Hindlimb muscle (tissue), 1 donor: ENCODE results near the gene PGM3. TPM values are rescaled to one million over a fixed set of nuclear protein-coding genes. Genes with fewer than 3 reads are reported as not detected.

Experiments used
- DNase-seq: peaks from one replicate; pipeline ENCODE4 v3.0.0-alpha.2; 2013
- polyA plus RNA-seq: library from polyadenylated mRNA; unstranded; fragments of 120-200 nt; gene quantifications from one replicate; pipeline ENCODE4 v1.2.1, GENCODE V29; 2013; ENCODE audit not compliant: insufficient read length

The PGM3 gene
- polyA plus RNA-seq, 1 donor: 28.2 TPM

DNA sequence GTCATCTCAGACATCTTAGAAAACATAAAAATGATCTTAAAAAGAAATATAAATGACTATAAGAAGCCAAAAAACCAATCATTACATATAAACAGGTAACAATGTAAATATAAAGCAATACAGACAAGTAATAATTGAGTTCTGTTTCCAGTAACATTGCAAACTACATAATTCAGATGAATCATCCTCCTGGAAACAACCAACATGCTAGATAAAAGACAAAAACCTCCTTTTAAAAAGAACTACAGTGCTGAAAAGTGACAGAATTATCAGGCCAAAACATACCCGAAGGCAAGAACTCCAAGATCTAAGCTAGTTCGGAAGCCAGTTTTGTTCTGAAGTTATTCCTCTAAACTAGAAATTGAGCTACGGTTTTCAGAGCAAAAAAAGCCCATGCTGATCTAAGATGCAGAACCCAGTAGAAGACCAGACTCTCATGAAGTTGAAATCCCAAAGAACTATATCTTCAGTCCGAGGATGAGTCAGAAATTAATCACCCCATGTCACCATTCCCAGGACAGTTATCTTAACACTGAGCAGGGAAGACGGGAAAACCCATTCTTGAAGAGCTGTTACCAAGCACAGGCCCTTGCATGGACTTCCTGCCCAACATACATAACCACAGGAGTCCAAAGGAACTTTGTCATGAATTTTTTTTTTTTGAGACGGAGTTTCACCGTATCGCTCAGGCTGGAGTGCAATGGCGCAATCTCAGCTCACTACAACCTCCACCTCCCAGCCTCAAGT is 9.8 kb downstream of the PGM3 start:
- no peak for DNase-seq

DNA sequence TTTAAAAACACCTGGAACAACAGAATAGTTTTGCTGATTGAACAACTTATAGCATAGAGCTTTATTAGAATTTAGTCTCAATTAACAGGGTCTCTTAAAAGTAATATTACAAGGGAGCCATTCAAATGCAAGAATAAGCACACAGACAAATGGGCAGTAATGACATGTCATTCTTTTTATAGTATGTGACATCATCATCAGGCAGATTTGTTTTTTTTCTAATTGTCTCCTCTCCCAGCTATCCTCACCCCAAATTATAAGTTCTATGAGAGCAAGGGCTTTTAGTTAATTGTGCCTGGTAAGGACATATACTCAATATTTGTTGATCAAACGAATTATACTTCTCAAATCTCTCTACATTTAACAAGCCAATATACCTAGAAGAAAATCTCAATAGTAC is 11.0 kb downstream of the PGM3 start:
- no peak for DNase-seq

DNA sequence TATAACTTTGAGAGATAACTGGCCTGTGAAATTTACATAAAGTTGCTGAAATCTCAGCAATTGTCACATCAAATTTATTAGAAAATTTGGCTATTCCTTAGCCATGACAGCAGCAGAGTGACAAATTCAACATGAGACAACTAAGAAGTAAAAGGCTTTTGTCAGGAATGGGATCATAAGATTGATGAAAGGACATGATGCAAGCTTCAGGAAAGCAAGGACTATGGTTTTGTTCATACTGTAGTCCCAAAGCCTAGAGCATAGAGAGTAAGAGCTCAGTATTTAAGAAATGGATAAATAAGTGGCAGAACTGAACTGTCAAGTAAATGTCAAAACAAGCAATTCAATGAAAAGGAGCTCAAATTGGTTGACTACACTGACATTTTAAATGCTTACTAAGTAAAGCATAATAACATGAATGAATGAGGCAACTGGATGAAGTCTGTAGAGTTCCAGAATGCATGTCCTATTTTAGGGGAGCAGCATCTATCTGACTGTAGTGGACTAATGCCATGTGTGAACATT is 12.6 kb downstream of the PGM3 start:
- no peak for DNase-seq

DNA sequence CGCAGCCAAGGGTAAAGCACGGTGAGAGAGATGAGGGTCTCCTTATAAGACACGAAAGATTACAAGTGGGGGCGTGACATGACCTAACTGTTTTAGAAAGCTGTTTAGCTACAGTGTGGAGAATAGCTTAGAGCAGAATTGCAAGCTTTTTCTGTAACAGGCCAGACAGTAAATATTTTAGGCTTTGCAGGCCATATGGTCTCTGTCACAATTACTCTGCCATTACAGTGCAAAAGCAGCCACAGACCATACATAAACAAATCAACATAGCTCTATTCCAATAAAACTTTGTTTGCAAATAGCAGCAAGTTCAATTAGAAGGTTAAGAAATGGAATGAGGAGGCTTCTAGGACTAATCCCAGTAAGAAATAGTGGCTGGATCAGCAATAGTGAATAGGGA is 16.8 kb downstream of the PGM3 start:
- DNase-seq: no peak

DNA sequence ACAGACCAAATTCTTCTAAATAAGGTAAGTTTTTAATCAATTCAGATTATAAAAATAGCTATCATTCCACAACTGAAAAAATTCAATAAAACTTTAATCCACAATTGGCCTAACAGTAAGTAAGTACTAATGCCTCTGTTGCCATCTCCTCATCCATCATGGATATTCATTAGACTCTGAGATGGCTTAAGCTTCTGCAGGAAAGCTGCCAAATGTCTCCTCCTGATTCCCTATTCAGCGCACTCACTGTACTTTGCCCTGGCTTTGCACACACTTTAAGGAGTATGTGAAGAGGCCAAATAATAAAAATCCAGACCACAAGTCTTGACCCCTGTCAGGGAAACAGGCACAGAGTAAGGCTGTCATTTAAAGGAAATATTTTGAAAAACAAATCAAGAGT is 23.6 kb downstream of the PGM3 start:
- DNase-seq: no peak

DNA sequence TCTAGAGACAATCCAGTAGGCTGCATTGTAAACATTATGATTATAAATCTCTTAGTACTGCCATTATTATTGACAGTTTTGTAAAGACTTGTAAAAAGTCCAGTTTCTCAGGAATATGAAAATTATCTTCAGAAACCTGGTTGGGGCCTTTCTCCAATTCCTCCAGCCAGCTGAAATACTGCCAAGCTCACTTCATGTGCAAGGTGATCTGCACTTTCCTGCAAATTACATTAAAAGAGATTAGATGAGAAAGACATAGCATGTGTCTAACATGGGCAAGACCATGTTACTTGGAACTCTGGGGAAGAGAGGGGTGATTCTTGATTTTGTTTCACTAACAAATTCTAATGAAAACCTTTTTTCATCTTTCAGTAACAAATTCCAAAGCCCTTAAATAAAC is 24.0 kb downstream of the PGM3 start:
- DNase-seq: no peak

DNA sequence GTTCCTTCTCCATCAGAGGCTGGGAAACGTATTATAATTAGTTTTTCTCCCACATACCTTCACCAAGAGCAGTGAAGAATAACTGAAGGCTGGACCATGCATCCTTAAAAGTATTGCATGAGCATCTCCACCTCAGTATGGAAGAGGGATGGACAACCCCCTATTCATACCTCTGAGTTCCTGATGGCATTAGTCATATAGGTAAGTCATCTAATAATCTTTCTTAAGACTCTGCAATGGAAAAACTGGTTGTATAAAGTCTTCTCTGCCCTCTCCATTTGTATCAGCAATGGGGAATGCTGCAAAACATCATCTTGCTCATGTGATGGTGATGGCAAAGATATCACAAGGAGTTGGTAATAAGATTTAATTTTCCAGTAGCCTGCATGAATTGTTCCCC is 24.5 kb downstream of the PGM3 start:
- no peak for DNase-seq

DNA sequence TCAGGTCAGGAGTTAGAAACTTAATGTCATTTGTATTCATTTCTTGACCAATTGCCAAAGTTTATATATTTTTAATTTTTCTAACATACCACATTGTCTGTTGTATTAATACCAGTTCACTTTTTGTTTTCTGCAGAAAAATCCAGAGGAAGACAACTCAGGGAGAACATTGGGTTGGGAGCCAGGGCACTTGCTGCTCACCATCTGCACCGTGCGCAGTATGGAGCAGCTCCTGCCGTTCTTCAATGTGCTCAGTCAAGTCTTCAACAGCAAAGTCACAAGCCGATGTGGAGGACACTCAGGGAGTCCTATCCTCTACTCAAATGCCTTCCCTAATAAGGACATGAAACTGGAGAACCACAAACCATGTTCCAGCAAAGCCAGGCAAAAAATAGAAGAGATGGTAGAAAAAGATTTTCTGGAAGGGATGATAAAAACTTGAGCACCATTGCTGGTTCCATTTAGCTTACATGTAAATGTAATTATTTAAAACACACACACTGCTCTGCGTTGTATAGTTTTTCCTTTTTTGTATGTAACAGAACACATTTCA is 25.3 kb downstream of the PGM3 start:
- no peak for DNase-seq

DNA sequence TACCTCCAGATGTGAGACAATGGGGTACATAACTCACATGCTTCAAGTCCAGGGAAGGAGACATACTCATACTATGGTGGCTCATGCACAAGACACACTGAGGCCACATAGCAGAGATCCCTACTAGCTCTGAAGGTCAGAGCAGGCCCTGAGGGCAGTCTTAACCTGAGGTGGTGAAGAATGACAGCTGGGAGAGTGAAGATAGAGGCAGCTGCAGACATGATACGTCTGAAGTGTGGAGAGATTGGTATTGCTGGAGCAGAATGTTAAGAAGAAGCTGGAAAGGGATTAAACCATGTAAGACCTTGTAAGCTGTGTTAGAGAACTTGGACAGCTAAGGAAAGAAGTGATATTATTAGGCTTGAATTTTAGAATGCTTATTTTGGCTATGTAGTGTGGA is 32.9 kb downstream of the PGM3 start:
- DNase-seq: no peak

DNA sequence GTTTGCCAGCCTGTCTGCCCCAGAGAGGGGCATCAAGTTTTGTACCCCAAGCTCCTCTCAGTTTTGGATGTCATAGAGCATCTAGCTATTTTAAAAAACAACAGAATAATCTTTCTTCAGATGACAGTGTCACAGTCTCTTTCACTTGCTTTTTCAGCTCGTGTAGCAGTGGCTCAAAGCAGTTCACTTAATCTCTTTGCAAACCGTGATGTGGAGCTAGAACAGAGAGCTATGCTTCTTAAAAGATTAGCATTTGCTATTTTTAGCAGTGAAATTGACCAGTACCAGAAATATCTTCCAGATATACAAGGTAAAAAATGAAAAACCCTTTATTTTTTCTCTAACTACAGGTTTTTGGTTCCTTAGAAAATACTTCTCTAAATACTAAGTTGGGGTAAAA is 37.3 kb downstream of the PGM3 start:
- no peak for DNase-seq

DNA sequence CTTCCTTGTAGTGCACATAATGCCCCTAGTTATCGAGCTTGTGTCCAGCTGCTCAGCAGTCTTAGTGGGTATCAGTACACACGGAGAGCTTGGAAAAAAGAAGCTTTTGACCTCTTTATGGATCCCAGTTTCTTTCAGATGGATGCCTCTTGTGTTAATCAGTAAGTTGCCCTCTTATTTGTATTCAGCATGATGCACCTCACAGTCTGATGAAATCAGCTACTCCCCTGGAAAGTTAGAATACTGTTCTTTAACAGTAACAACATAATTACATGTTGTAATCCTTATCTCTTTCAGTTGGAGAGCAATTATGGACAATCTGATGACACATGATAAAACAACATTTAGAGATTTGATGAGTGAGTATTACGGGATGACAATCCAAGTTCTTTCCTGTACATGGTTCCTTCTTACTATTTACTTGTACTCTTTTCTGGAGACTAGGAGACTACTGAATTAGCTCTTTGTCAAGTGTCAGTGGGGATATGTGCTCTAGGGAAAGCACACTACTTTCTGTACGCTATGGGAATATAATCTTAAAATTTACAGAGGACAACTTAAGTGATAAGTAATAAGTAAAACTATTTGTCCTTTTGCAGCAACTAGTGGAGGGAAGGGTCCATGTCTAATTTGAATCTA is 39.1 kb downstream of the PGM3 start:
- no peak for DNase-seq

DNA sequence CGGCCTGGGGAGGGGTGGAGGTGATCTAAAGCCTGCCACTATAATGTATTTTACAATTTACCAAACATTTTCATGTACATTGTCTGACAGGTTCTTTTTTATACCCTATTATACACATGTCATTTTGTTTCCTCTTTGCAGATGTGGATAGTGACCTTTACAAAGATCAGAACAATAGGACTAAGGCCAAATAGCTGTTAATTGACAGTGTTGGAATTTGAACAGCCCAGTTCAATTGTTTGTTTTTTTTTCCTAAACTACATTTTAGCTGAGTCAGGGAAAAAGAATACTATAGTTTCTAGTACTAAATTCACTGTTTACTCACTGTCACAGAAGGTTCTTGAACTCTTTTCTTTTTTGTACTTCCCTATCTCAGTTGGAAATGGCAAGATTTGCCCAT is 40.2 kb downstream of the PGM3 start:
- DNase-seq: no peak

DNA sequence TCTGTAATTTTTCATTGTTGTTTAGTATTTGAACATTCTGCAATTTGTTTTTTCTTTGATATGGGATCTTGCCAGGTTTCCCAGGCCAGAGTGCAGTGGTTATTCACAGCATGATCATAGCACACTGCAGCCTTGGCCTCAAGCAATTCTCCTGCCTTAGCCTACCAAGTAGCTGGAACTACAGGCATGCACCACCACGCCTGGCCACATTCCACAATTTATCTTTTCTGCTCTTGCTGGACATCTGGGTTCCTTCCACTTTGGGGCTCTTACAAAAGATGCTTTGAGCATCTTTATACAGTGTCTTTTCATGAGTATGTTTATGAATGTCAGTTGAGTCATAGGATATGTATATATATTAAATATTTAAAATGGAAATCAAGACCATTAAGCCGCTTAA is 42.0 kb downstream of the PGM3 start:
- no peak for DNase-seq

DNA sequence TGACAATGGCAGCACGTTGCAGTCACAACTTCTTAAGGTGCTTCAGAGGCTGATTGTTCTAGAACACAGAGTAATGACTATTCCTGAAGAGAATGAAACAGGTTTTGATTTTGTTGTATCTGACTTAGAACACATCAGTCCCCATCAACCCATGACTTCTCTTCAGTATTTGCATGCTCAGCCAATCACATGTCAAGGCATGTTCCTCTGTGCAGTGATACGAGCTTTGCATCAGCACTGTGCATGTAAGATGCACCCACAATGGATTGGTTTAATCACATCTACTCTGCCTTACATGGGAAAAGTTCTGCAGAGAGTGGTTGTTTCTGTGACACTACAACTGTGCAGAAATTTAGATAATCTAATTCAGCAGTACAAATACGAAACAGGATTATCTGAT is 54.3 kb downstream of the PGM3 start:
- no peak for DNase-seq

DNA sequence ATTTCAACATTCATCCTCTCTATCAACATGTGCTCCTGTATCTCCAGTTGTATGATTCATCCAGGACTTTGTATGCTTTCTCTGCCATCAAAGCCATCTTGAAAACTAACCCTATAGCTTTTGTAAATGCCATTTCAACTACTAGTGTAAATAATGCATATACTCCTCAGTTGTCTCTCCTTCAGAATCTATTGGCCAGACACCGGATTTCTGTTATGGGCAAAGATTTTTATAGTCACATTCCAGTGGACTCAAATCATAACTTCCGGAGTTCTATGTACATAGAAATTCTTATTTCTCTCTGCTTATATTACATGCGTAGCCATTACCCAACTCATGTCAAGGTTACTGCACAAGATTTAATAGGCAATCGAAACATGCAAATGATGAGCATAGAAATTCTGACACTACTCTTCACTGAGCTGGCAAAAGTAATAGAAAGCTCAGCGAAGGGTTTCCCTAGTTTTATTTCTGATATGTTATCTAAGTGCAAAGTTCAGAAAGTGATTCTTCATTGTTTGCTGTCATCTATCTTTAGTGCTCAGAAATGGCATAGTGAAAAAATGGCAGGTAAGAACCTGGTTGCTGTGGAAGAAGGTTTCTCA is 54.8 kb downstream of the PGM3 start:
- DNase-seq: no peak

DNA sequence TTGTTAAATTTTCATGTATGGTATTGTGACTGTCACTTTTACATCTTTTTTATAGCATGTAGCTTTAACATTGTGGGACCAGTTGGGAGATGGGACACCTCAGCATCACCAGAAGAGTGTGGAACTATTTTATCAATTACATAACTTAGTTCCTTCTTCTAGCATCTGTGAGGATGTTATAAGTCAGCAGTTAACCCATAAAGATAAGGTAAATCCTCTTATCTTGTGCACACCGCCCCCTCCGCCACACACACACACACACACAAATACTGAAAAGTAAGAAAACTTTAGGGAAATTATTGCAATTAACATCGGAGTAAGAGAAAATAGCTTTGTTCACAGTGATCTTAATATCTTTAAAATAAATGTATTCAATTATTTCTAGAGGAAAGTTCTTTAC is 60.9 kb downstream of the PGM3 start:
- DNase-seq: no peak

DNA sequence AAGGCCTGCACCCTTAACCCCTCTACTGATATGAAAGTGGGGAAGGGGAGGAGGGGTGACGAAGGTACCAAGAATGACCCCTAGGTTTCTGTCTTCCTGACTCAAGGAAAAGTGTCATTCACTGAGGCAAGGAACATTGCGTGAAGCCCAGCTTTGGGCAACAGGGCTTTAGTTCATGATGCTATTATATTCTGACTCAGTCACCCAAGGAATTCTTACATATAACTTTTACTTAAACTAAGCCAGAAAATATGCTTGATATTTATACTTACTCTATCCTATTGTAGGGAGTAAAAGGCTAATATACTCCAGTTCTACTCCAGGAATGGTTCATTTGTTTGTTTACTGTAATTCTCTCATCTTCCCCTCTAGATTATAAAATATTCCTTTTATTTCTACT is 65.1 kb downstream of the PGM3 start:
- DNase-seq: no peak

DNA sequence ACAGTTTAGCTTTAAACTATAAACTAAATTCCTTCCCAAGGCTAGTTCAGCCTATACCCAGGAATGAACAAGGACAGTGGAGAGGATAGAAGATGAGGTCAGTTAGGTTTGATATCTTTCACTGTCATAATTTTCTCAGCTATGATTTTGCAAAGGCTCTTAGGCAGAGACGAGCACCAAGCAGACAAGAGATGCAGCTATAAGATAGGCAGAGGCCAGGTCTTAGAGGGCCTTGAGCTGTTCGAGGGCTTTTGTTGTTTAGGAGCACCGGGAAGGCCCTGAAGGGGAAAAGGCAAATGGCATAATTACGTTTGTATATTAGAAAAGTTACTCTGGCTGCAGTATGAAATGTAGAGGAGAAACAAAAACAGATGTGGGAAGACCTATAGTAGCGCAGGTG is 65.8 kb downstream of the PGM3 start:
- DNase-seq: no peak

DNA sequence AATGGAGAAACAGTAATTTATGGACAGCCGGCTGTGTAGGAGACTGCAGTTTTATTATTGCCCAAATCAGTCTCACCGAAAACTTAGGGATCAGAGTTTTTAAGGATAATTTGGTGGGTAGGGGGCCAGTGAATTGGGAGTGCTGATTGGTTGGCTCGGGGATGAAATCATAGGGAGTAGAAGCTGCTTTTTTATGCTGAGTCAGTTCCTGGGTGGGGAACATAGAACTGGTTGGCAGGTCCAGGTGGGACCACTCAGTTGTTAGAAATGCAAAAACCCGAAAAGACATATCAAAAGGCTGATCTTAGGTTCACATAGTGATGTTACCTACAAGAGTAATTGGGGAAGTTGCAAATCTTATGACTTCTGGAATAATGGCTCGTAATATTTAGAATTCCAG is 66.3 kb downstream of the PGM3 start:
- DNase-seq: no peak

DNA sequence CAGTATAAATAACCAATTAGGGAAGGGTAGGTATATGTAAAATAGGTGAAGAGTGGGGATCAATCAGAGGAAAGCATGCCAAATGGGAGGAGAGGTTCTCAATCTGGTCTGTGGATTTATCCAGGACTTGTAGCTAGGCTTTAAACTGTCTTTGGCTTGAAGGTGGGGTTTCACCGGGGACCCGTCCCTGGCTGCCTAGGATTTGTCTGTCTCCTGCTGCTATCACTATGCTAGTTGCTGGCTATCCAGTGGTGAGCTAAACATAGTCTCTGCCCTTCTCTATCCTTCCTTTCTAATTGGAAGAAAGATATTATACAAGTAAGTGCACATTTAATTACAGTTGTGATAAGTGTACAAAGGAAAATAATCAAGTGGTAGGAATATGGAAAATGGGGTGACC is 66.8 kb downstream of the PGM3 start:
- DNase-seq: no peak

DNA sequence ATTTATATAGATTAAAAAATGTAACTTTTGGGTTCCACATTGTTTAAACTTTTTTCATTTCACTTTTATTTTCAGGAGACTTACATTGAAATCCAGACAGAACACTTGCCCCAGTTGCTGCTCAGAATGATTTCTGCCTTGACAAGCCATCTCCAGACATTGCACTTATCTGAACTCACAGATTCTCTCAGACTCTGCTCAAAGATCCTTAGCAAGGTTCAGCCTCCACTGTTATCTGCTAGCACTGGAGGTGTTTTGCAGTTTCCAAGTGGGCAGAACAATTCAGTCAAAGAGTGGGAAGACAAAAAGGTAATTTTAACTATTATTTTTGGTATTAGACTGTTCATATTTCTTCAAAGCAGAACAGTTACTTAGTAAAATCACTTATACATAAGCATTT is 67.6 kb downstream of the PGM3 start:
- DNase-seq: no peak

DNA sequence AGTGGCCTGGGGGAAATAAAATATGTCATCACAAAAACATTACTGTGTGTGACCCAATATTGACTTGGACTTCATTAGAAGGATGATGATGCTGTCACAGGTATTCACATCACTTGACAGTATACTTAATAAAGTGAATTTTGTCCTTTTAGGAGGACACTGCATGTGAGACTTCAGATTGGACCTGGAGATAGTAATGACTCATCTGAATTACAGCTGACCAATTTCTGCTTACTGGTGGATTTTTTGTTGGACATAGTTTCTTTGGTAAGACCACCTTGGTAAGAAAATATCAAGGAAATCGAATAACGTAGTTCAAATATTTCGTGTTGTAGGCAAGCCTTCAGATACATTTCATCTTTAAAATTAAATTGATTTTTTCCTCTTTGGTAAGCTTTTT is 68.5 kb downstream of the PGM3 start:
- DNase-seq: no peak

DNA sequence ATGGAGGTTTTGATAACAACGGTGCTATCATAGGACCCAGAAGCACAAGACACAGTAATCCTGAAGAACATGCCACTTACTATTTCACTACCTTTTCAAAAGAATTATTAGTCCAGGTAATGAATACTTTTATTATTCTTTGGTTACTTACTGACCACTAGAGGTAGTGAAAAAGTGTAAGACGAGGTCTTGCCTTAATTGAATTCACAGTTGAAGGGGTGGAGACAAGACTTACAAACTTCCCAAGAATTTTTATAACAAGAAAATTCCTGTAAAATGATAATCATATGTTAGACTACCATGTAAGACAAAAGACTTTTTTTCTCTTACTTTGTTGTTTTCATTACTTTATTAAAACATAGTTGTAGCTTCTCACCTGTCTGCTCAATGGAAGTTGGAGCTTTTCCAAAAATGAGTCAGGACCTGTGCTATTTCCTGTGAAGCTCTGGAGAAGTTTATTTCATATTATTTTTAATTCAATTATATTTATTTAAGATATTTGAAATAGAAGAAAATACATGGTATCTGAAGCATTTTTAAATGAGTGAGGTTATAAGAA is 73.2 kb downstream of the PGM3 start:
- no peak for DNase-seq
